Sigmoid colon (tissue), 4 donors: Measurements from ENCODE around the gene FIBP.

Experiments used
- CTCF ChIP-seq, 4 experiments: fragments of 450-650 bp in 3 of 4; fragments of 200-600 bp in 1 of 4; IDR thresholded peaks; one replicate each; pipeline ENCODE4 v1.5.1; 2016 to 2019; ENCODE audit warnings: antibody characterized with exemption in 4 of 4, mild to moderate bottlenecking in 3 of 4, moderate library complexity in 2 of 4
- POLR2A ChIP-seq, 2 donors: fragments of 450-650 bp; IDR thresholded peaks; one replicate each; pipeline ENCODE4 v1.6.1; 2016; ENCODE audit warnings: antibody characterized with exemption in 2 of 2, mild to moderate bottlenecking in 2 of 2, moderate library complexity in 2 of 2
- POLR2AphosphoS5 ChIP-seq, 4 donors: sonication (generic); formaldehyde crosslinking; IDR thresholded peaks; one replicate each; pipeline ENCODE4 v1.6.1; 2017; ENCODE audit warnings: antibody characterized with exemption in 4 of 4

GRCh38 chr11:65870706-65871681, 17.3 kb downstream of the FIBP start:
- no peak for TF ChIP-seq CTCF (IDR thresholded peaks at IDR 0.05)
- TF ChIP-seq POLR2A (IDR thresholded peaks at IDR 0.05), result no peak
- peak in 1 of 4 donors; percentile 5 for TF ChIP-seq POLR2AphosphoS5 (IDR thresholded peaks at IDR 0.05)
